ENCODE results near the gene HNRNPA2B1. TPM values are rescaled to one million over a fixed set of nuclear protein-coding genes. Genes with fewer than 3 reads are reported as not detected.

The HNRNPA2B1 gene
- total and polyA plus RNA-seq, 2 of the 8 experiments (the other 6 are each of a cell fraction or from before 2014, with no cell fraction given), result 276 to 1,255 TPM

- TF ChIP-seq POLR2A (IDR thresholded peaks at IDR 0.05; ENCODE audit: control extremely low read depth in 1 of 2, low read depth in 2 of 2, low read length in 2 of 2), result peak; percentile 67 to 77
- no peak for TF ChIP-seq ZNF274 (IDR thresholded peaks at IDR 0.05; ENCODE audit: borderline replicate concordance, extremely low read depth, low read length)
- TF ChIP-seq CBX8 (IDR thresholded peaks at IDR 0.05; ENCODE audit: borderline replicate concordance, low read depth, low read length), result no peak
- TF ChIP-seq POU5F1 (IDR thresholded peaks at IDR 0.05; ENCODE audit: low read depth, low read length), result no peak
- TF ChIP-seq, protein P1, sequence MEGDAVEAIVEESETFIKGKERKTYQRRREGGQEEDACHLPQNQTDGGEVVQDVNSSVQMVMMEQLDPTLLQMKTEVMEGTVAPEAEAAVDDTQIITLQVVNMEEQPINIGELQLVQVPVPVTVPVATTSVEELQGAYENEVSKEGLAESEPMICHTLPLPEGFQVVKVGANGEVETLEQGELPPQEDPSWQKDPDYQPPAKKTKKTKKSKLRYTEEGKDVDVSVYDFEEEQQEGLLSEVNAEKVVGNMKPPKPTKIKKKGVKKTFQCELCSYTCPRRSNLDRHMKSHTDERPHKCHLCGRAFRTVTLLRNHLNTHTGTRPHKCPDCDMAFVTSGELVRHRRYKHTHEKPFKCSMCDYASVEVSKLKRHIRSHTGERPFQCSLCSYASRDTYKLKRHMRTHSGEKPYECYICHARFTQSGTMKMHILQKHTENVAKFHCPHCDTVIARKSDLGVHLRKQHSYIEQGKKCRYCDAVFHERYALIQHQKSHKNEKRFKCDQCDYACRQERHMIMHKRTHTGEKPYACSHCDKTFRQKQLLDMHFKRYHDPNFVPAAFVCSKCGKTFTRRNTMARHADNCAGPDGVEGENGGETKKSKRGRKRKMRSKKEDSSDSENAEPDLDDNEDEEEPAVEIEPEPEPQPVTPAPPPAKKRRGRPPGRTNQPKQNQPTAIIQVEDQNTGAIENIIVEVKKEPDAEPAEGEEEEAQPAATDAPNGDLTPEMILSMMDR (IDR thresholded peaks at IDR 0.05; ENCODE audit: control extremely low read depth in 1 of 3, insufficient read depth in 1 of 3, low read depth in 1 of 3, low read length in 3 of 3), result peak in 1 of 3 experiments; percentile 18; a peak in 1 of 4 replicates
- TF ChIP-seq EP300 (IDR thresholded peaks at IDR 0.05; ENCODE audit: borderline replicate concordance in 1 of 2, low read depth in 2 of 2, low read length in 2 of 2), result peak in 1 of 2 experiments; percentile 4; a peak in 1 of 3 replicates
- TF ChIP-seq MAFK (IDR thresholded peaks at IDR 0.05; ENCODE audit: low read depth, low read length), result no peak
- TF ChIP-seq RFX5 (IDR thresholded peaks at IDR 0.05; ENCODE audit: borderline replicate concordance, low read depth, low read length), result no peak
- TF ChIP-seq JUN (IDR thresholded peaks at IDR 0.05; ENCODE audit: low read depth, low read length), result no peak
- 0 out of 2 replicates have a peak, but pooled peaks have one; percentile 47 for TF ChIP-seq EGR1 (IDR thresholded peaks at IDR 0.05; ENCODE audit: borderline replicate concordance, low read depth, low read length)
- no peak for TF ChIP-seq CHD2 (IDR thresholded peaks at IDR 0.05; ENCODE audit: low read length)
Measured at GRCh38 chr7:26151953-26152781, 48.4 kb downstream of the HNRNPA2B1 start, which contains the start of gene NFE2L3 (continued).

All from H1 (cell line).